HG03097 (cell line): Measurements from ENCODE around the gene ELAC1.

Source experiments
- ATAC-seq: cut with Tn5 transposase; IDR thresholded peaks from one replicate; pipeline ENCODE4 v1.9.1; 2021; ENCODE audit not compliant: unreplicated experiment, low FRiP score

The ELAC1 gene

DNA sequence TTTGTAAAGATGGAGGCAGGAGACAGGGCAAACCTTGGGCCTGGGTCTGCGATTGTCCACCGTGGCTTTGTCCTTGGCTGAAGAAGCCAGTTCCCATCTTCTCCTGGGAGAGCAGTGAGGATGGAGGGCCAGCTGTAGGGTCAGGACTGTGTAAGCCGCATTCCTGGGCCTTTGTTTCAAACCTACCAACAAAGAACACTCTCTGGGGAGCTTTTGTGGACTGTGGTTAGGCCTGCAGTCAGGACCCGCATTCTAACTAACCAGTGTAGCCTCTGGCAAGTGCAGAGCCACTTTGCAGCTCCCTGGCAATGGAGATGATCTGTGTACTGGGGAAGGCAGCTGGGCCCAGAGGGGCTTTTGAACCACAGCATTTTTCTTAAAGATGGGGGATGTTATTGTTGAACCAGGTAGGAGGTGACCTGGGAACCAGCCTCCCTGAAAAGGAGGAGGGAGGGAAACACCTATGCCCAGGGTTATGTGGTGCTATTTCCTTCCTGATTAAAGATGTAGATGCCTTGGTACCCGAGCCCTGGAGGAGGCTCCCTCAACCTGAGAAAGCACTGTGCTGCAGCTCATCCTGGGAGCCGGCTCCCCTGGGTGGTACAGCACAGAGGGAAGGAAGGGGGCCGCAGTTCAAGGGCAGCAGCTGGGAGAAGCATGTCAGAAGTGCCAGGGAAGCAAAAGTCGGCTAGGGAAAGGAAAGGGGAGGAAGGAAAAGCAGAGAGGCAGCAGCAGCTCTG is 49.5 kb downstream of the ELAC1 start:
- no peak for ATAC-seq

DNA sequence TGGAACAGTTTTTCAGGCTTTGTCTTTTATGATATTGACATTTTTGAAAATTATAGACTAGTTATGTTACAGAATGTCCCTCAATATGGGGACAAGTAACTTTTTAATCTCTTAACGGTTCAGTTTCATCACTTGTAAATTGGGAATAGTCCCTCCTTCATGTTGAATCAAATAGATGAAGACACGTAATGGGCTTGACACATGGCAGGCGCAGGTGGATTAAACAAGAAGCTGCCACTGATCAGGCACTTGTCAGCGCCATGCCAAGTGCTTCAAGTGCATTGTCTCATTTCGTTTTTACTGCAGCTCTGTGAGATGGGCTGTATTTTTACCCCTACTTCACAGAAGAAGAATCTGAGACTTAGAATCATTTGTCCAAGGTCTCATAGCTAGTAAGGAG is 52.7 kb downstream of the ELAC1 start:
- no peak for ATAC-seq

DNA sequence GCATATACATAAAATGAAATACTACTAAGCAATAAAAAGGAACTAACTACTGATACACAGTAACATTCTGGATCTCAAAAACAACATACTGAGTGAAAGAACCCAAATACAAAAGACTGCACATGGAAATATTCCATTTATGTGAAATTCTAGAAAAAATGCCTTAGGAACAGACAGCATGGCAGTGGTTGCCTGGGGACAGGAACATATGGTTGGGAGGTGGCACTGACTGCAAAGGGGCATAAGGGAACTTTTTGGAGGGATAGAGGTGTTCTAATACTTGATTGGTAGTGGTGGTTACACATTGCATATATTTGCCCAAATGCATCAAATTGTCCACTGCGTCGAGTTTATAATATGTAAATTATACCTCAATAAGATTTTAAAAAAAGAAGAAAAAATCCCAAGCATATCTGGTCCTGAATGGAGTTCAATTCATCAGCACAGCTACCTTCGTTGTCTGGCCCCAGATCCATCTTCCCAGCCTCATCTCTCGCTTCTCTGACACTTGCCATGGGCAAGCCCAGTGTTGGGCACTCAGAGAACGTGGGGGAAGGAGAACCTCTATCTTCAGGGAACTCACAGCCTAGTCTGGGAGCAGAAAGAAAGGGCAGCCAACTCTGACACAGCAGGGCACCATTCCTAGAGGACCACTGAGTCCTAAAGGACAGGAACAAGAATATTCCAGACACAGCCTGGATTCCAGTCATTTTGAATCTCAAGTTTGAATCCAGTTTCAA is 53.6 kb downstream of the ELAC1 start:
- no peak for ATAC-seq

DNA sequence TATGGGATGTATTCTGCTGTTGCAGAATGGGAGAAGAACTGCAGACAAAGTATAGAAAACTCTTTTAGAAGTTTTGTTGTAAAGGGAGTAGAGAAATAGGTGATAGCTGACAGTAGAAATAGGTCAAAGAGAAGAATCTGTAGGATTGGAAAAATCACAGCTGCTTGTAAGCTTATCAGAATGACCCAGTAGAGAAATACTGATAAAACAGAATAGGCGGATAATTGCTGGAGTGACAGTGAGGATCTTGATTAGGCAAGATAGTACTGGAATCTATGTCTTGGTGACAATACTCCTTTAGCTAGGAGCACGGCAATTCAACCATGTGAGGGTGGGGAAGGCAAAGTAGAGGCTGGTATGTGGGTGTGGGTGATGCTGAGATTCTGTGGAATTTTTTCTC is 57.7 kb downstream of the ELAC1 start:
- ATAC-seq = no peak

DNA sequence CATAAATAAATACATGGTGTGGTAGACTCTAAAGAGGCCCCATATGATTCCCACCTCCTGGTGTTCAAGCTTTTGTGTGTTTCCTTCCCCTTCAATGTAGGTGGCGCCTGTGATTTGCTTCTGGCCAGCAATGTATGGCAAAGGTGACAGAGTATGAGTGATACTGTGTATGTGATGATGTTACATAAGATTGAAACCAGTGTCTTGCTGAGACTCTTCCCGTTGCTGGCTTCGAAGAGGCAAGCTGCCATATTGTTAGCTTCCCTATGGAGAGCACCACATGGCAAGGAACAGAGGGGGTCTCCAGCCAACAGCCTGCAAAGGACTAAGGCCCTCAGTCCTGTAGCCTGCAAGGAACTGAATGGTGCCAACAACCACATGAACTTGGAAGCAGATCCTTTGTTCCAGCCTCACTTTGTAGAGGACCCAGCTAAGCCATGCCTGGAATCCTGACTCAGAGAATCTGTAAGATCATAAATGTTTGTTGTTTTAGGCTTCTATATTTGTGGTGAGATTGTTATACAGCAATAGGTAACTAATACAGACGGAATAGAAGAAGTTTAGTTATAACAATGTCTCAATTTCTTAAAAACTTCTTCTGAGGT is 60.5 kb downstream of the ELAC1 start:
- no peak for ATAC-seq

DNA sequence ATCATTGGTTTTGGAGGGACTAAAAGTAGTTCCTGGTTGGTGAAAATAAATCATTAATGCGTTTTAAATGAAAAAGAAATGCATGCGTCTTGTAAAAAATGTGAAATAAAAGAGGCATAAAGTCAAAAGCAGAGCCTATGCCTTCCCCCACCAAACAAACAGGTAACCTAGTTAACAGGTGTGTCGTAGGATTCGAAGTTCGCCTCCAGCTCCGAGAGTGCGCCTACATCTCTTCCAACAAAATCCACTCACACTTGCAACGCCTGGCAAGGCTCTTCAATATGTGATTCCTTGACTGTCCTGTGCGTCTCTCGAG is 61.5 kb downstream of the ELAC1 start:
- no peak for ATAC-seq

DNA sequence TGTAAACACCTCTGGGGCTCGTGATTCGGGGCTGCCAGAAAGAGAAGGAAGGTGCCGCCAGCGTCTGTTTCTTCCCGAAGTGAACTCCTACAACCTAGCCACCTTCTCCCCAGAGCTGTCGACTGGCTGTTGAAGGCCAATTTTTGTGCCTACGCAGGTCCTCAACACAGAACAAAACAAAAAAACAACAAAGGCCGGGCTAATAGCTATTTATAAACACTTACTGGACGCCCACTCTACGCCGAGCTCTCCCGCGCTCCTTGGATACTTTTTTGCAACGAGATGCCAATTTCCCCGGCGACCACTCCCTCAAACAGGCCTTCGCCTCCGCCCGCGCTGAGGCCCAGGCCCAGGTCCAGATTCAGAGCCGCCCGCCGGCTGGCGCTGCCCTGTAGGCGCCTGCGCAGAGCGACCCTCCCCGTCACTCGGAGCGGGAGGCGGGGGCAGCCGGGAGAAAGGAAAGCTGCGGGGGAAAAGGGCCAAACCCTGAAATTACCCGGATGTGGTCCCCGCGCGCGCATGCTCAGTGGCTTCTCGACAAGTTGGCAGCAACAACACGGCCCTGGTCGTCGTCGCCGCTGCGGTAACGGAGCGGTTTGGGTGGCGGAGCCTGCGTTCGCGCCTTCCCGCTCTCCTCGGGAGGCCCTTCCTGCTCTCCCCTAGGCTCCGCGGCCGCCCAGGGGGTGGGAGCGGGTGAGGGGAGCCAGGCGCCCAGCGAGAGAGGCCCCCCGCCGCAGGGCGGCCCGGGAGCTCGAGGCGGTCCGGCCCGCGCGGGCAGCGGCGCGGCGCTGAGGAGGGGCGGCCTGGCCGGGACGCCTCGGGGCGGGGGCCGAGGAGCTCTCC is 62.1 kb downstream of the ELAC1 start, which contains the start of gene SMAD4:
SMAD4 (plus strand) TSS at position 520 of the 843 bp plus-strand sequence. CDS start 16,834 bp downstream, outside the sequence.
- ATAC-seq = peak; percentile 74

DNA sequence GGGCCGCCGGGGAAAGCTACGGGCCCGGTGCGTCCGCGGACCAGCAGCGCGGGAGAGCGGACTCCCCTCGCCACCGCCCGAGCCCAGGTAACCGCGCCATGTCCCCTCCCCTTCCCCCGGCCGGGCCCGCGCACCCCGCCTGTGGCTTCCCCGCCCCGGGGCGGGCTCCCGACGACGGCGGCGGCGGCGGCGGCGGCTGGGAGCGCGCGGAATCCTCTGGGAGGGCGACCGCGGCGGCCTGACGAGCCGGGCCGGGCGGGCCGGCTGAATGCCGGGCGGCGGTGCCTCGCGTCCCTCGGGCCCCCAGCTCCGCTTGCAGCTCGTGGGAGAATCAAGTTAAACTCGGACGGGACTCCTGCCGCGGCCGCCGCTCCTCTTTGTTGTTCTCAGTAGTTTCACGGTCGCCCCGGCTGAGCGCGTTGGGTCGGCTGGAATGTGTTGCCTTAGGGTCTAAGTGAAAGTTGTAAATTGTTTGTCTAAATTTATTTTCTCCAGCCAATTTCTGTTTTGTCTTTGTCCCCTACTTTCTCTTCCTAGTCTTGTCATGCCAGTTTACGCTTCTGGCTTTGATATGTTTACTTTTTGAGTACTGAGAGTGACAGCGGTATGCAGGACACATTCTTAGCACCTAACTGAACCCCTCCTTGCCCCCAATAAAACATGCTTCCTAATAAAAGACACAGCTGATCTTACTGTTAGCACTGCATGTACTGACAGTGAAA is 62.9 kb downstream of the ELAC1 start:
- peak; percentile 56 for ATAC-seq

DNA sequence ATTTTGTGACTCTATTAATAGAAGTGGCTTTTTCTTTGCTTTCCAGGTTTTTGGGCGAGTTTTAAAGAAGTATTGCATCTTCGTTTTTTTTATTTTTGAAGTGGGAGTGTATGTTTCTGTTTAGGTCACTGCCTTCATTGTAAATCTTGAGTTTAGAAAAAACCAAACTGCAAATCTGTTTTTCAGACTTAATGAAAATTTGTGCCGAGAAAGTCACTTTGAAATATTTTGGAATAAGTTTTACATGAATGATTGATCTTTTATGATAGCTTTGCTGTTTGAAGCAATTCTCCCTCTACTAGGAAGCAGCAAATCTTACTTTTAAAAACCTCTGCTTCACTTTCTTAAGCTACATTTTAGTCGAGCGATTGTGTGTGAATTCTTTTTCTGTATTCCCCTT is 64.4 kb downstream of the ELAC1 start:
- ATAC-seq = no peak

DNA sequence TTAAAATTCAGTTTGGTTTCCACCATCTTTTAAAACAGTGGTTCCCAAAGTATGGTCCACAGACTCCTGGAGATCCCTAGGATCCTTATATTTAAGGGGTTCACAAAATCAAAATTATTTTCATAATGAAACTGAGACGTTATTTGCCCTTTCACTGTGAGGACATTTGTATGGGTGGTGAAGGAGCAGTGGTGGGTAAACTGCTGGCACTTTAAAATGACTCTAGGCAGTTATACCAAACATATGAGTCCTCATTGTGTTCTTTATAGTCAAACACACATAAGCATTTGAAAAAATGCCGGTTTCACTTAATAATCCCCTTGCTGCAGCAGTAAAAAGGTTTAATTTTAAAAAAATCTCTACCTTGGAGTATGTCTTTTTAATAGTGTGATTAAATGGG is 69.4 kb downstream of the ELAC1 start:
- no peak for ATAC-seq
